ENCODE results near the gene NR2C2AP.

The NR2C2AP gene, protein sequence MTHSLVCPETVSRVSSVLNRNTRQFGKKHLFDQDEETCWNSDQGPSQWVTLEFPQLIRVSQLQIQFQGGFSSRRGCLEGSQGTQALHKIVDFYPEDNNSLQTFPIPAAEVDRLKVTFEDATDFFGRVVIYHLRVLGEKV

DNA sequence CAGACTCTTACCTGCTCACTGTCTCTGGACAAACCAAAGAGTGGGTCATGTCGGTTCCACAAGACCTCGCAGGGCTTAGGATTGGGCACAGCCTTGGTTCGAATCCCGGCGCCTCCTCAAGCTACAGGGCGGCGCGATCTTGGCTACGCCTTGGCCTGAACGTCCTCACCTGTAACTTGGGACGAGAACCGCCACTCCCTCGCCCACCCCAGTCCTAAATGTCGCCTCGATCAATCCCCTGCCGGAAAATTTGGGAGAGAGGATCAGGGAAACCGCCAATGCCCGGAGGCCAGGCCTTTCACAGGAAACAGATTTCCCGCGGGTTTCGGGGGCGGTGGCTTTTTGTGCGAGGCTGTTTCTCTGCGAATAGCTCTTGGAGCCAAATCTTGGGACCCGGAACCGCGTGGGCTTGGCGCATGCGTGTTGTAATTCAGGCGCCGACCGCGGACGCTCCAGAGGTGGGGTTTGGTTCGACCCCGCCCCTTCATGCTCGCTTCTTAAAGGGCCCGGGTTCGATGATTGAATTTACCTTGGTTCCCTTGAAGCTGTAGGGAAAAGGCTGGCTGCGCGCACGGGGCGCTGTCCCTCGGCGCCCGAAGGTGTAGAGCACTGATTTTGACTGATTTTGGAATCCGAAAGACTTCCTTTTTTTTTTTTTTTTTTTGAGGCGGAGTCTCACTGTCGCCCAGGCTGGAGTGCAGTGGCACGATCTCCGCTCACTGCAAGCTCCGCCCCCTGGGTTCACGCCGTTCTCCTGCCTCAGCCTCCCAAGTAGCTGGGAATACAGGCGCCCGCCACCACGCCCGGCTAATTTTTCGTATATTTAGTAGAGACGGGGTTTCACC, at the start of gene NR2C2AP:
NR2C2AP (minus strand) TSS at position 403 of the 845 bp plus-strand sequence; CDS start at position 49, 354 bp downstream.
- TF ChIP-seq, protein P1, sequence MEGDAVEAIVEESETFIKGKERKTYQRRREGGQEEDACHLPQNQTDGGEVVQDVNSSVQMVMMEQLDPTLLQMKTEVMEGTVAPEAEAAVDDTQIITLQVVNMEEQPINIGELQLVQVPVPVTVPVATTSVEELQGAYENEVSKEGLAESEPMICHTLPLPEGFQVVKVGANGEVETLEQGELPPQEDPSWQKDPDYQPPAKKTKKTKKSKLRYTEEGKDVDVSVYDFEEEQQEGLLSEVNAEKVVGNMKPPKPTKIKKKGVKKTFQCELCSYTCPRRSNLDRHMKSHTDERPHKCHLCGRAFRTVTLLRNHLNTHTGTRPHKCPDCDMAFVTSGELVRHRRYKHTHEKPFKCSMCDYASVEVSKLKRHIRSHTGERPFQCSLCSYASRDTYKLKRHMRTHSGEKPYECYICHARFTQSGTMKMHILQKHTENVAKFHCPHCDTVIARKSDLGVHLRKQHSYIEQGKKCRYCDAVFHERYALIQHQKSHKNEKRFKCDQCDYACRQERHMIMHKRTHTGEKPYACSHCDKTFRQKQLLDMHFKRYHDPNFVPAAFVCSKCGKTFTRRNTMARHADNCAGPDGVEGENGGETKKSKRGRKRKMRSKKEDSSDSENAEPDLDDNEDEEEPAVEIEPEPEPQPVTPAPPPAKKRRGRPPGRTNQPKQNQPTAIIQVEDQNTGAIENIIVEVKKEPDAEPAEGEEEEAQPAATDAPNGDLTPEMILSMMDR (IDR thresholded peaks at IDR 0.05; ENCODE audit: low read depth, low read length), result no peak
- DNase-seq (ENCODE audit: low read depth, low spot score), result peak; percentile 87
- in situ Hi-C loops (cut with HindIII; ENCODE audit: low sequenced_read_pairs), result no loop called here
- peak within 1 kb of the TSS; percentile 76 for H3K4me3 ChIP-seq (ENCODE audit: low read depth, low read length)

GRCh38 chr19:19250196-19250801, 47.1 kb upstream of the NR2C2AP start:
- no peak overlapping the region for H3K4me3 ChIP-seq (ENCODE audit: low read depth, low read length)
- TF ChIP-seq, protein P1 (IDR thresholded peaks at IDR 0.05; ENCODE audit: low read depth, low read length), result no peak
- in situ Hi-C loops (cut with HindIII; ENCODE audit: low sequenced_read_pairs), result no loop called here
- no peak for DNase-seq (ENCODE audit: low read depth, low spot score)

DNA sequence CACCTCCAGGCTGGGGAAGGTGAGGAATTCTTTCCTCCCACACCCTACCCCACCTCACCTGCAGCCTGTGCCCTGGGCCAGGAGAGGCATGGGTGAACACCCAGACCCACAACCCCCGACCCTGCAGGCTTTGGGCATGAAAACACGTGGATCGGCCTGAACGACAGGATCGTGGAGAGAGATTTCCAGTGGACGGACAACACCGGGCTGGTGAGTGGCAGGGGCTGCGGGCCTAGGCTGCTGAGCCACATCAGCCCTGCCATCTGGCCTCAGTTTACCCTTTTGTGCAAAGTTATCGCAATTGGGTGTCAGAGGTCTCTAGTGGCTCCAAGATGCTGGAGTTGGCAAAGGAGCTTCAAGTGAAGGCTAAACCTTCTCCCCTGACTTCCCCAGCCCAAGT, 37.3 kb upstream of the NR2C2AP start:
- in situ Hi-C loops (cut with HindIII; ENCODE audit: low sequenced_read_pairs), result no loop called here
- TF ChIP-seq, protein P1 (IDR thresholded peaks at IDR 0.05; ENCODE audit: low read depth, low read length), result no peak
- DNase-seq (ENCODE audit: low read depth, low spot score), result no peak
- H3K4me3 ChIP-seq (ENCODE audit: low read depth, low read length), result no peak overlapping the region

DNA sequence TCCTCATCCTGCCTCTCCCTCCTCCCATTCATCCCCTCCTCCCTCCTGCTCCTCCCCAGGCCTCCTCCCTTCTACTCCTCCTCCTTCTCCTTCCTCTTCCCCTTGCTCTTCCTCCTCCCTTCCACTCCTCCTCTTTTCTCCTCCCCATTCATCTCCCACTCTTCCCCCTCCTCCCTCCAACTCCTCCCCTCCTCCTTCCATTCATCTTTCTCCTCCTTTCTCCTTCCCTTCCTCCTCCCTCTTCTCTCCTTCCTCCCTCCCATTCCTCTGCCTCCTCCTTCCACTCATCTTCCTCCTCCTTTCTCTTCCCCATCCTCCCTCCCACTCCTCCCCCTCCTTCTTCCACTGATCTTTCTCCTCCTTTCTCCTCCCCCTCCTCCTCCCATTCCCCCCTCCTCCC, 36.5 kb upstream of the NR2C2AP start:
- TF ChIP-seq, protein P1 (IDR thresholded peaks at IDR 0.05; ENCODE audit: low read depth, low read length), result no peak
- DNase-seq (ENCODE audit: low read depth, low spot score), result no peak
- H3K4me3 ChIP-seq (ENCODE audit: low read depth, low read length), result no peak overlapping the region
- in situ Hi-C loops (cut with HindIII; ENCODE audit: low sequenced_read_pairs), result no loop called here

DNA sequence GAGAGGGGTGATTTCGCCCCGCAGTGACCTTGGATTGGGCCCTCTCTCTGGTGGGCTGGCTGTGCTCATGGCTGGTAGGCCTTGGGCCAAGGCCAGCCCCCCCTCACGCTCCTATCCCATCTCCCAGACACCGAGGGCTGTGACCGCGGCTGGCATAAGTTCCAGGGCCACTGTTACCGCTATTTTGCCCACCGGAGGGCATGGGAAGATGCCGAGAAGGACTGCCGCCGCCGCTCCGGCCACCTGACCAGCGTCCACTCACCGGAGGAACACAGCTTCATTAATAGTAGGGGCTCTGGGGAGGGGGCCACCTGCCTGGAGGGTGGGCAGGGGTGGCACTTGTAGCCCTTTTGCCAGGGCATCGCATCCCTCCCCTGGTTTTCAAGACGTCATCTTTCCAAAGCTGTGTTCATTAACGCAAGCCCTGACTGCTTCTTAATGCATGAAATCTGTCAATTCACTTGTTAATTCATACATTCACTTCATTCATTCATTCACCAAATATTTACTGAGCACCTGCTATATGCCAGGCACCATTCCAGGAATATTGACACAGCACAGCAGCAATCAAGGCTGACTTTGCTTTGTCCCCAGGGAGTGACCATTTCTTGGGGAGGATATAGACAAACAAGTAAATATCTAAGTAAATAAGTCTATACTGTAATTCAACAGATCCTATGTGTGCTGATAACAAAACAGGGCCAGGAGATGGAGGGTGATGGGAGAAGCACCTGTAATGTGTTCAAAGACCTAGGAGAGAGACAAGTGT, 35.1 kb upstream of the NR2C2AP start:
- in situ Hi-C loops (cut with HindIII; ENCODE audit: low sequenced_read_pairs), result no loop called here
- no peak for DNase-seq (ENCODE audit: low read depth, low spot score)
- TF ChIP-seq, protein P1 (IDR thresholded peaks at IDR 0.05; ENCODE audit: low read depth, low read length), result no peak

GRCh38 chr19:19236173-19236572, 33.0 kb upstream of the NR2C2AP start:
- no peak for DNase-seq (ENCODE audit: low read depth, low spot score)
- no peak overlapping the region for H3K4me3 ChIP-seq (ENCODE audit: low read depth, low read length)
- in situ Hi-C loops (cut with HindIII; ENCODE audit: low sequenced_read_pairs), result no loop called here
- TF ChIP-seq, protein P1 (IDR thresholded peaks at IDR 0.05; ENCODE audit: low read depth, low read length), result no peak

More for the DNA sequence above, 35.1 kb upstream of the NR2C2AP start:
- no peak overlapping the region for H3K4me3 ChIP-seq (ENCODE audit: low read depth, low read length)
